Measurements from ENCODE around the gene PHYKPL. TPM values are rescaled to one million over a fixed set of nuclear protein-coding genes. Genes with fewer than 3 reads are reported as not detected.
"Not testable (repeated sequence)": the region's sequence is repeated elsewhere in the genome, so short reads cannot be mapped to it uniquely, and the experiment has no call there.

PHYKPL gene
- polyA plus RNA-seq, 1 donor (not counting 4 experiments of a cell fraction or from before 2014, with no cell fraction given) = 38.8 TPM

GRCh38 chr5:178230879-178231538 is 1.6 kb downstream of the PHYKPL start:
- Histone ChIP-seq H2AFZ (ENCODE audit: control insufficient read depth, low read length) (no peak overlapping the region), H3K79me2 (ENCODE audit: control insufficient read depth, insufficient read depth, low read length) (peaks cover 29% of the 10 kb centered on the region), H3K9me3 (ENCODE audit: control insufficient read depth, low read depth, low read length) (no peaks in the 10 kb centered on the region), H3K4me3 (ENCODE audit: control insufficient read depth in 2 of 3, extremely low read depth in 1 of 3, insufficient read depth in 2 of 3, low read depth in 1 of 3, low read length in 3 of 3) (peak overlapping the region; percentile 61 to 75 (median 62)), H3K4me1 (ENCODE audit: control insufficient read depth, extremely low read depth, insufficient read depth, low read length) (peaks cover 28% of the 10 kb centered on the region), H3K9ac (ENCODE audit: control insufficient read depth, extremely low read depth, insufficient read depth, low read length) (peak overlapping the region; percentile 73), H3K27me3 (ENCODE audit: control insufficient read depth, extremely low read depth, insufficient read depth, low read length) (no peaks in the 10 kb centered on the region), H4K20me1 (ENCODE audit: control insufficient read depth, extremely low read depth, insufficient read depth, low read length) (peaks cover 4% of the 10 kb centered on the region), H3K27ac (ENCODE audit: control insufficient read depth, insufficient read depth, low read length) (no peak overlapping the region), H3K9me1 (ENCODE audit: control insufficient read depth, extremely low read depth, insufficient read depth, low read length) (no peaks in the 10 kb centered on the region), H3K4me2 (ENCODE audit: control insufficient read depth, extremely low read depth, insufficient read depth, low read depth, low read length) (peak overlapping the region; percentile 86), H3K36me3 (ENCODE audit: control insufficient read depth in 2 of 2, extremely low read depth in 1 of 2, insufficient read depth in 2 of 2, low read length in 2 of 2) (peaks cover 9 to 22% of the 10 kb centered on the region in 2 experiments)
- dilution Hi-C loops (cut with MboI; ENCODE audit: extremely low pct_ligation_motif_present, low sequenced_read_pairs) = no loop called here
- FAIRE-seq (no peak), DNase-seq (ENCODE audit: low read depth, low spot score) (no peak)
- TF ChIP-seq EZH2 (IDR thresholded peaks at IDR 0.05; ENCODE audit: low read length) = no peak
- TF ChIP-seq CTCF (optimal IDR thresholded peaks at IDR 0.05 in 1 of 3, IDR thresholded peaks at IDR 0.05 in 1 of 3, conservative IDR thresholded peaks at IDR 0.05 in 1 of 3; ENCODE audit: extremely low read depth in 1 of 3, insufficient read depth in 2 of 3, low read length in 3 of 3) = no peak

- DNase-seq (ENCODE audit: low read depth, low spot score) (no peak), FAIRE-seq (no peak)
- Histone ChIP-seq H3K9me3 (ENCODE audit: control insufficient read depth, low read depth, low read length) (no peaks in the 10 kb centered on the region), H3K79me2 (ENCODE audit: control insufficient read depth, insufficient read depth, low read length) (peaks cover 29% of the 10 kb centered on the region), H3K9me1 (ENCODE audit: control insufficient read depth, extremely low read depth, insufficient read depth, low read length) (no peaks in the 10 kb centered on the region), H3K4me1 (ENCODE audit: control insufficient read depth, extremely low read depth, insufficient read depth, low read length) (peaks cover 28% of the 10 kb centered on the region), H3K27me3 (ENCODE audit: control insufficient read depth, extremely low read depth, insufficient read depth, low read length) (no peaks in the 10 kb centered on the region), H3K36me3 (ENCODE audit: control insufficient read depth in 2 of 2, extremely low read depth in 1 of 2, insufficient read depth in 2 of 2, low read length in 2 of 2) (peaks cover 11 to 22% of the 10 kb centered on the region in 2 experiments), H2AFZ (ENCODE audit: control insufficient read depth, low read length) (no peak overlapping the region), H3K9ac (ENCODE audit: control insufficient read depth, extremely low read depth, insufficient read depth, low read length) (no peak overlapping the region), H3K4me3 (ENCODE audit: control insufficient read depth in 2 of 3, extremely low read depth in 1 of 3, insufficient read depth in 2 of 3, low read depth in 1 of 3, low read length in 3 of 3) (no peak overlapping the region), H4K20me1 (ENCODE audit: control insufficient read depth, extremely low read depth, insufficient read depth, low read length) (peaks cover 4% of the 10 kb centered on the region), H3K27ac (ENCODE audit: control insufficient read depth, insufficient read depth, low read length) (no peak overlapping the region), H3K4me2 (ENCODE audit: control insufficient read depth, extremely low read depth, insufficient read depth, low read depth, low read length) (no peak overlapping the region)
- TF ChIP-seq EZH2 (IDR thresholded peaks at IDR 0.05; ENCODE audit: low read length) (no peak), CTCF (optimal IDR thresholded peaks at IDR 0.05 in 1 of 3, IDR thresholded peaks at IDR 0.05 in 1 of 3, conservative IDR thresholded peaks at IDR 0.05 in 1 of 3; ENCODE audit: extremely low read depth in 1 of 3, insufficient read depth in 2 of 3, low read length in 3 of 3) (no peak)
- dilution Hi-C loops (cut with MboI; ENCODE audit: extremely low pct_ligation_motif_present, low sequenced_read_pairs) = no loop called here
Measured at GRCh38 chr5:178229861-178230260, 2.7 kb downstream of the PHYKPL start.

DNA sequence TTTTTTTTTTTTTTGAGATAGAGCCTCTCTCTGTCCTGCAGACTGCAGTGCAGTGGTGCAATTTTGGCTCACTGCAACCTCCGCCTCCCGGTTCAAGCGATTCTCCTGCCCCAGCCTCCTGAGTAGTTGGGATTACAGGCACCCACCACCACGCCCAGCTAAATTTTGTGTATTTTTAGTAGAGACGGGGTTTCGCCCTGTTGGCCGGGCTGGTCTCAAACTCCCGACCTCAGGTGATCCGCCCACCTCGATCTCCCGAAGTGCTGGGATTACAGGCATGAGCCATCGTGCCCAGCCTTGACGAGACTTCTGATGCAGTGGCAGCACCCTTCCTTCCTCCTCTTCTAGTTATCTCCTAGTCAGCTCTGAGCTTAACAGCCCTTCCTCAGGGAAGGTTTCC is 3.5 kb downstream of the PHYKPL start:
- H4K20me1 ChIP-seq (ENCODE audit: control insufficient read depth, extremely low read depth, insufficient read depth, low read length); DNase-seq (ENCODE audit: low read depth, low spot score); H3K9ac ChIP-seq (ENCODE audit: control insufficient read depth, extremely low read depth, insufficient read depth, low read length); H3K27me3 ChIP-seq (ENCODE audit: control insufficient read depth, extremely low read depth, insufficient read depth, low read length); H3K27ac ChIP-seq (ENCODE audit: control insufficient read depth, insufficient read depth, low read length); H3K9me3 ChIP-seq (ENCODE audit: control insufficient read depth, low read depth, low read length); H2AFZ ChIP-seq (ENCODE audit: control insufficient read depth, low read length); FAIRE-seq; H3K9me1 ChIP-seq (ENCODE audit: control insufficient read depth, extremely low read depth, insufficient read depth, low read length); H3K4me3 ChIP-seq (ENCODE audit: control insufficient read depth in 2 of 3, extremely low read depth in 1 of 3, insufficient read depth in 2 of 3, low read depth in 1 of 3, low read length in 3 of 3); H3K4me2 ChIP-seq (ENCODE audit: control insufficient read depth, extremely low read depth, insufficient read depth, low read depth, low read length); dilution Hi-C loops (cut with MboI; ENCODE audit: extremely low pct_ligation_motif_present, low sequenced_read_pairs): not testable (repeated sequence)
- Histone ChIP-seq H3K79me2 (ENCODE audit: control insufficient read depth, insufficient read depth, low read length) (peaks cover 29% of the 10 kb centered on the region), H3K36me3 (ENCODE audit: control insufficient read depth in 2 of 2, extremely low read depth in 1 of 2, insufficient read depth in 2 of 2, low read length in 2 of 2) (peaks cover 13 to 22% of the 10 kb centered on the region in 2 experiments), H3K4me1 (ENCODE audit: control insufficient read depth, extremely low read depth, insufficient read depth, low read length) (peaks cover 28% of the 10 kb centered on the region)
